NCI-H82 treated with DMSO at 0.1 percent for 48 hours (cell line): Measurements from ENCODE around the gene PRELID1.
"Not testable (repeated sequence)": the region's sequence is repeated elsewhere in the genome, so short reads cannot be mapped to it uniquely, and the experiment has no call there.

Experiments used
- DNase-seq: peaks from one replicate; lab custom pipeline; 2025; ENCODE audit not compliant: unreplicated experiment; lab: John Stamatoyannopoulos, UW

PRELID1 gene, protein sequence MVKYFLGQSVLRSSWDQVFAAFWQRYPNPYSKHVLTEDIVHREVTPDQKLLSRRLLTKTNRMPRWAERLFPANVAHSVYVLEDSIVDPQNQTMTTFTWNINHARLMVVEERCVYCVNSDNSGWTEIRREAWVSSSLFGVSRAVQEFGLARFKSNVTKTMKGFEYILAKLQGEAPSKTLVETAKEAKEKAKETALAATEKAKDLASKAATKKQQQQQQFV

DNA sequence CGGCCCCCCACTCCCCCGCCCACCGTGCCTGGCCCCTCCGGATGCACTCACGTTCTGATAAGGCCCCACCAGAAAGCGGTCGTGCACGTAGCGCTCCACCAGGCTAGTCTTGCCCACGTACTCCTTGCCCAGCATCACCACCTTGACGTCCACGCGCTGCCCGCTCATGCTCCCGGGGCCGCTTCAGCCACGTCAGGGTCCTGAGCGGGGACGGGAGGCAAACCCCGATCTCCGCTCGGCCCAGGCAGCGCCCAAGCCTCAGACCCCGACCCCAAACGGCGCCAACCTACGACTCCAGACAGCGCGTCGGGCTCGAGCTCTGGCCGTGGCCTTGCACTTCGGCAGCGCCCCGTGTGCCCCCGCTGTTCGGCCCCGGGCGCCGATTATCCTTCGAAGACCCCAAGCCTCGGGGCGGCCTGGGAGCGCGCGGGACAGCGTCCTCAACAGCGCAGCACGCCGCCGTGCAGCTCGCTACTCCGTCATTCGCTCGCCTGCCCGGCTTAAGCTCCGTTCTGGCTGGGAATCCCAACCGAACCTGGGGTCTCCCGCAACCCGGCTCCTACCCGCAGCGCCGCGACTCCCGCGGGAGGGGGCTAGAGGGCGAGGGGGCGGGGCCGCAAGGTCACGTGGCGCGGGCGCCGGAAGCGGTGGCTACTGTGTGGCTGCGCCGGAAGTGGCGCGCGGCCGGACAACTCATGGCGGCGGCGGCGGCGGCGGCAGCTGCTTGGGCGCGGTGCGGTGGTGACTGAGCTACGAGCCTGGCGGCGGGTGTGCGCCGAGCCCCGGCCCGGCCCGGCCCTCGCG, at the start of gene PRELID1, which contains the start of gene RAB24:
TSS of gene PRELID1 (plus strand) at position 679 of the 804 bp plus-strand sequence. CDS start 187 bp downstream, outside the sequence.
TSS of gene RAB24 (minus strand) at position 599 of the 804 bp plus-strand sequence. CDS start at position 168, 431 bp downstream.
- DNase-seq: peak; percentile 30

DNA sequence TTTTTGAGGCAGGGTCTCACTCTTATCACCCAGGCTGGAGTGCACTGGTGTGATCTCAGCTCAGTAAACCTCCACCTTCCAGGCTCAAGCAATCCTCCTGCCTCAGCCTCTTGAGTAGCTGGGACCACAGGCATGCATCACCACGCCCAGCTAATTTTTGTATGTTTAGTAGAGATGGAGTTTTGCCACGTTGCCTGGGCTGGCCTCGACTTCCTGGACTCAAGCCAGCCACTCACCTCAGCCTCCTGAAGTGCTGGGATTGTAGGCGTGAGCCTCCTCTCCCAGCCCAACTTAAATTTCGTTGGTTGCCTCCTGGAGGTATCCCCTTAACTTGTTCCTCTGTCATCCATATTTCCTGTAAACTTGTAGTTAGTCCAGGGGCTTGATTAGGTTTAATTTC, 47.3 kb upstream of the PRELID1 start:
- DNase-seq: no peak

DNA sequence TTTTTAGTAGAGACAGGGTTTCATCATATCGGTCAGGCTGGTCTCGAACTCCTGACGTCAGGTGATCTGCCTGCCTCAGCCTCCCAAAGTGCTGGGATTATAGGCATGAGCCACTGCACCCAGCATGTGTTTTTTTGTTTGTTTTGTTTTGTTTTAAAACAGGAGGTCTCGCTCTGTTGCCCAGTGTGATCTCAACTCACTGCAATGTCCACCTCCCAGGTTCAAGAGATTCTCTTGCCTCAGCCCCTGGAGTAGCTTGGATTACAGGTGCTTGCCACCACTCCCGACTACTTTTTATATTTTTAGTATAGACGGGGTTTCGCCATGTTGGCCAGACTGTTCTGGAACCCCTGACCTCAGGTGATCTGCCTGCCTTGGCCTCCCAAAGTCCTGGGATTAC, 44.9 kb upstream of the PRELID1 start:
- DNase-seq: not testable (repeated sequence)

DNA sequence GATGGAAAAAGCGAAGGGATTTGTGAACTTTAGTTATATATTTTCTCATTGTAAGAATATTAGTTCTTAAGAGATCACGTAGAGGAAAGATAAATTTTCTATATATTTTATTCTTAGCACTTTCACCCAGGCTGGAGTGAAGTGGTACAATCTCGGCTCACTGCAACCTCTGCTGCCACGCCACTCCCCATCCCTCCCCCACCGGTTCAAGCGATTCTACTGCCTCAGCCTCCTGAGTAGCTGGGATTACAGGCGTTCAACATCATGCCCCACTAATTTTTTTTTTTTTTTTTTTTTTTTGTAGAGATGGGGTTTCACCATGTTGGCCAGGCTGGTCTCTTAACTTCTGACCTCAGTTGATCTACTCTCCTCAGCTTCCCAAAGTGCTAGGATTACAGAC, 42.6 kb upstream of the PRELID1 start:
- no peak for DNase-seq

DNA sequence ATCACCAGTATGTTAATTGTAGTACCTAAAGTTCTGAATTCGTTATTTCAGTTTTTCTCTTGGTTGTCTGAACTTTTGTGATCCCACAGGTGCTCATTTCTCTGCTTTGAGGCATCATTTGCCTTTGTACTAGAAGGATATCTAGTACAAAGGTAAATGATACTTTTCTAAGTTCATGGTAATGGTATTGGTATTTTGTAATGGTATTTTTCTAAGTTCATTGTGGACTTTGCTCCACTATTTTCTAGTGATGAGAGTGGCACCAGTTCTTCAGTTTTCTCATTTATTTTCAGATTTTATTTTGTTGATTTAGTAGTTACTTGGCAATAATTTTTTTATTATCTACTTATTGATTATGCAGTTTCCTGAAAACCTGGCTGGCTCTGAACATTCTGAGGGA, 42.1 kb upstream of the PRELID1 start:
- DNase-seq: no peak

DNA sequence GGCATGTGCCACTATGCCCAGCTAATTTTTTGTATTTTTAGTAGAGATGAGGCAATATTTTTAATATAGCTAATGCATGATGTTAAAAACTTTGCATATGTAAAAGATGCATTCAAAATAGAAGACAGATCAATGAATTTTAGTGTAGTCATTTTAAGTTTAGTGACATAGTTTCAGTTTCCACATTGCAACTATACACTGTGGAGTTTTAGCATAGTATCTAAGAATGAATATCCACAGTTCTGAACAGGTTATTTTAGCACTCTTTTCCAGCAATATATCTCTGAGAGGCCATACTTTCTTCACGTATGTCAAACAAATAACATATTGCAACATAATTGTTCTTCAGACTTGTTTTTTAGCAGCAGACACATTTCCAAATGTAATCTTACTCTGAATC, 39.4 kb upstream of the PRELID1 start:
- DNase-seq: no peak

DNA sequence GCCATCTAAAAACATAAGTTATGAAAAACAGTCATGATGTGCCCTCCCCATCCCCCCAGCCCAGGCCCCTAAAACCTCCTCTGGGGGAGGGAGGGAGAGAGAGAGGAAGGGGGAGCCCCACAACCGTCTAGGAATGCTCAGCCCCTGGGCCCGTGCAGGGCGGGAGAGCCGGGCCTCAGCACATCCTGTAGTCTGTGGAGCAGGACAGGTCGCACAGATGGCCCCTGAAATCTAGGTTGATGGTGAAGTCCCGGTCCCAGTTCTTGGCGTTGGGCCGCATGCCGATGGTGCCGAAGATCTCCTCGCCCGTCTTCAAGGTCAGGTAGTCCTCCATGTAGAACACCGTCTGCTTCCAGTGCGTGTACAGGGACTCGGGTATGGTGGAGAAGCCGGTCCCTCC, 38.2 kb upstream of the PRELID1 start:
- DNase-seq: no peak

DNA sequence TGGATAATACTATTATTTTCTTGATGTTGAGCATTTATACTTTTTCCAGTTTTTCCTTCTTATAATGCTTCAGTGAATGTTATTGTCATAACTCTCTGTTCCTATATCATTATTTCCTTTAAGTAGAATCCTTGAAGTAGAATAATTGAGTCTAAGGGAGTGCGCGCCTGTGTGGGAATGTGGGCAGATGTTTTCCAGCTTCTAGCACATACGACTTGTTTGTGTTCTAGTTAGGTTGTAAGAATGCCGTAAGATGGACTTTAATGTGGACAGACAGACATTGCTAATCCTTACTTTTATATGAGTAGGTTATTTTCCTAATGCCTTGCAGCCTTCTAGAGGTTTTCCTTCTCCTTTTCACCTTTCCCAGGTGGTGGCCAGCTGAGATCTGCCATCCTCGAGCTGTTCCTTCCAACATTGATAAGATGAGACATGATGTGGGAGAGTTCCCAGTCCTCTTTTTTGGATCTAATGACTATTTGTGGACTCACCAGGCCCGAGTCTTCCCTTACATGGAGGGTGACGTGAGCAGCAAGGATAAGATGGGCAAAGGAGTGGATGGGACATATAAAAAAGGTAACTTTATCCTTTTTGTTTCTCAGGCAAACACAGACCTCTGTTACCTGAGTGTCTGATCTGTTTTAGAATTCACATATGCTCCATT, 34.2 kb upstream of the PRELID1 start:
- DNase-seq: no peak

DNA sequence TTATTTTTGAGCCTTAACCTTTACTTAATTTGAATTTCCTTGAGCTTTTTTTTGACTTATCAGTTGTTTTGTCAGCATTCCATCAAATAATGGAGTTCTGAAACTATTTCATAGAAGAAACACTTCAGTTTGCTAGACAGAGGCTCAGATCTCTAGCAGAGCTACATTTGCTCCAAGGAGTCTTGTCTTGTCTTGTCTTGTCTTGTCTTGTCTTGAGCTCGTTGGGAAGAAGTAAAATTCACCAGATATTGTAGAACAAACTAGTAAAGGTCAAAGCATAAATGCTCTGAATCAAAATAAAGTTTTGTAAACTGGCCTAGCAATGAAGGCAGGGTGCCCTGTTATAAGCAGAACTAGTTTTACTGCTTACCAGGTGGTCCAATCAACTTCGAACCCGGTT, 33.6 kb upstream of the PRELID1 start:
- no peak for DNase-seq

DNA sequence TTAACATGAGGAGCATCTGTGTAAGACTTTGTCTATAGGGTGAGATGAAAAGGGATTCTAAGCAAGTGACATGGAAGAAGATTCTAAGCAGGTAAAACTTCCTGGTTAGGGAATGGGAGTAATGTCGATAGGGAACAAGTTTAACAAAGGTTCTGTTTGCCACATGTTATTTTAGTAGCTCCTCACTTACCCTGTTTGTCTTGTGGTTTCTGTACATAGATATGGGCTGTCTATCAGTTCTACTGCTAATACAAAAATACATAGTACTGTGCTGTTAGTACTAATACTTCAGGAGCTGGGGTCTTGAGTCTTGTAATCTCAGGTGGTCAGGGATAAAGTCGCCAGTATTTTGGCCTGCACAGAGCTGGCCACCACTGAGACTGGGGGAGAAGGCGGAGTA, 32.9 kb upstream of the PRELID1 start:
- no peak for DNase-seq

DNA sequence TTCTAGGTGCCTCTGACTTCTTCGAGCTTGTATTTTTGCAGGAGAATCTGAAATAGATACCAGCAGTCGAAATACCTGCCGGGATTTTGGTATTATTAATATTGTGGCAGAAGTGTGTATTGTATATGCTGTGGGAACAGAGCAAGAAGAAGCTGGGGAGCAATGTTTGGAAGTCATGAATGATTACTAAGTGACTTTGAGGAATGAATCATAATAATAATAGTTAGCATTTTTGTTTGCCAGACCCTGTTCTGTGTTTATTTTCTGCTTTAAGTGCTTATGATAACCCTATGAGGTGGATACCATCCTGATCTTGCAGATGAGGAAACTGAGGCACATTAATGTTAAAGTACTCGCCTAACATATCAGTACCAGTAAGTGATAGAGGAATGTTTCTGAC, 32.5 kb upstream of the PRELID1 start:
- DNase-seq: no peak

DNA sequence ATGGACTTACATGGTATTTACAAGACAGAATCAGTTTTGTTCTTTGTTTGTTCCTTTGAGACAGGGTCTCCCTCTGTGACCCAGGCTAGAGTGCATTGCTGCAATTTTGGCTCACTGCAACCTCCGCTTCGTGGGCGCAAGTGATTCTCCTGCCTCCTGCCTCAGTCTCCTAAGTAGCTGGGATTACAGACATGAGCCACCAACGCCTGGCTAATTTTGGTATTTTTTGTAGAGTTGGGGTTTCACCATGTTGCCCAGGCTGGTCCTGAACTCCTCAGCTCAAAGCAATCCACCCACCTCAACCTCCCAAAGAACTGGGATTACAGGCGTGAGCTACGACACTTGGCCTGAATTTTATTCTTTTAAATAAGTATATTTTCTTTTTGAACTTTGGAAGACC, 27.7 kb upstream of the PRELID1 start:
- DNase-seq: no peak

DNA sequence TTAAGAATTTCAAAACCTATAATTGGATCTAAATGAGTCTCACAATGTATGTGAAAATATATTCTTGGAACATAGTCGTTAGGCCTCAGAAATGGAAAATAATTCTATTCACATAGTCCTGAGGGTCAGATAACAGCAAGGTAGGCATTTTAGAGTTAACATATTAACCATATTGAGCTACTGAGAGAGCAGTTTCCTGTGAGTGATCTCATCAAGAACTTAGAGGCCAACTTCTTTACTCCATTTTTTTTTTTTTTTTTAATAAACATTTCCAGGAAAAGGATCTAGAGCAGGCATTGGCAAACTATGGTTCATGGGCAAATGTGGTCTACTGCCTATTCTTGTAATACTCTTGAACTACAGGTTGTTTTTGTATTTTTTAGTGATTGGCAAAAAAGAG, 26.7 kb upstream of the PRELID1 start:
- no peak for DNase-seq

DNA sequence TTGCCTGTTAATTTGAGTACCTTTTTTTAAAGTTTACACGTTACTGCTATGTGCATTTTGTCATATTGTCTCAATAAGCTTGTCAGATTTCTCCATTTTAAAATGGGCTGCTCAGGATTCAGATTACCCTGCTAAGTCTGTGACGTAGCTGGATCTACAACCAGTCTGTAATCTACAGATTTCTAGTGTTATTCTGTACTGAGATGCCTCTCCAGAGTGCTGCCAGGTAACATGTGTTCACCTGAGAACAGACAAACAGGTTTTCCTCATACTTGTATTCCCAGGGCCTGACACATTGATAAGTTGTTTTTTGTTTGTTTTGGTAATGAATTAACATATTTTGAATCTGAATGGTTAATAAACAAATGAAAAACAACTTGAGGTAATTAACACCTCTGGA, 15.4 kb upstream of the PRELID1 start:
- DNase-seq: no peak

DNA sequence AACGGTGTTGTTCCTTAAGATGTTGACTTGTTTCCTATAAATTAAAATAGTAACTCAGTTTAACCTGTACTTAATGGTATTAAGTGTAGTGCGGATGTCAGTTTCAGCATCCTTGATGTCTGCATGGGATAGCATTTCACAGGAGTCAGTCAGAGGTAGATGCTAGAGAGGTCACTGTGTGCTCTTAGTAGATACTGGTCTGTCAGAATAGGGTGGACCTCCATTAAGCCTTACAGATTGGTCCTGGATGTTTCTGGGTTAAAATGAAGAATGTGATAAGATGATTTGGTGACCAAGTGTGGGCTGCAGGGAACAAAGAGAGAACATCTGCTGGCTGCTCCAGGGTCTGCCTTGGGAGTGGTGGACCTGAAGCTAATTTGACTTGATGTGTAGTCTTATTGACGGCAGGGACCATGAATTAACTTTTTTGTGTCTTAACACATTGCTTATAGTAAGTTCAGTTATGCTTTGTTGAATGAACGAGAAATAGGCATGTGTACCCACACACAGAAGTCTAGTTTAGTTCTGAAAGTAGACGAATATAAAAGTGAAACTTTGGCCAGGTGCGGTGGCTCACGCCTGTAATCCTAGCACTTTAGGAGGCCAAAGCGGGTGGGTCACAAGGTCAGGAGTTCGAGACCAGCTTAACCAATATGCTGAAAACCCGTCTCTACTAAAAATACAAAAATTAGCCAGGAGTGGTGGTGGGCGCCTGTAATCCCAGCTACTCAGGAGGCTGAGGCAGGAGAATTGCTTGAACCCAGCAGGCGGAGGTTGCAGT, 12.6 kb upstream of the PRELID1 start:
- no peak for DNase-seq

DNA sequence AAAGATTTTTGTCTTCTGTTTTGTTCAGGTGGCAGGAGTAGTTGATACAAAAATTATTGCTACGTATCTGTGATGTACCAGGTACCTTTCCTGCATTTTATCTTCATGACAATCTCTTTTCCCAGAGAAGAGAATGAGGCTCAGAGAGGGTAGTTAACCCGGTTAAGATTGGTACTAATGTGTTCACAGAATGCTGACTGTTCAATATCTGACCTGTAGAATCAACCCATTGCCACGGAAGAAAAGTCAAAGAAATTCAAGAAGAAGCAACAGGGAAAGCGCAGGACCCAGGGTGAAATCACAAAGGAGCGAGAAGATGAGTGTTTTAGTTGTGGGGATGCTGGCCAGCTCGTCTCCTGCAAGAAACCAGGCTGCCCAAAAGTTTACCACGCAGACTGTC, 11.9 kb upstream of the PRELID1 start:
- no peak for DNase-seq

DNA sequence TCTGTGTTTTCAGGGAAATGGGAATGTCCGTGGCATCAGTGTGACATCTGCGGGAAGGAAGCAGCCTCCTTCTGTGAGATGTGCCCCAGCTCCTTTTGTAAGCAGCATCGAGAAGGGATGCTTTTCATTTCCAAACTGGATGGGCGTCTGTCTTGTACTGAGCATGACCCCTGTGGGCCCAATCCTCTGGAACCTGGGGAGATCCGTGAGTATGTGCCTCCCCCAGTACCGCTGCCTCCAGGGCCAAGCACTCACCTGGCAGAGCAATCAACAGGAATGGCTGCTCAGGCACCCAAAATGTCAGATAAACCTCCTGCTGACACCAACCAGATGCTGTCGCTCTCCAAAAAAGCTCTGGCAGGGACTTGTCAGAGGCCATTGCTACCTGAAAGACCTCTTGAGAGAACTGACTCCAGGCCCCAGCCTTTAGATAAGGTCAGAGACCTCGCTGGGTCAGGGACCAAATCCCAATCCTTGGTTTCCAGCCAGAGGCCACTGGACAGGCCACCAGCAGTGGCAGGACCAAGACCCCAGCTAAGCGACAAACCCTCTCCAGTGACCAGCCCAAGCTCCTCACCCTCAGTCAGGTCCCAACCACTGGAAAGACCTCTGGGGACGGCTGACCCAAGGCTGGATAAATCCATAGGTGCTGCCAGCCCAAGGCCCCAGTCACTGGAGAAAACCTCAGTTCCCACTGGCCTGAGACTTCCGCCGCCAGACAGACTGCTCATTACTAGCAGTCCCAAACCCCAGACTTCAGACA, 9.6 kb upstream of the PRELID1 start:
- DNase-seq: no peak

DNA sequence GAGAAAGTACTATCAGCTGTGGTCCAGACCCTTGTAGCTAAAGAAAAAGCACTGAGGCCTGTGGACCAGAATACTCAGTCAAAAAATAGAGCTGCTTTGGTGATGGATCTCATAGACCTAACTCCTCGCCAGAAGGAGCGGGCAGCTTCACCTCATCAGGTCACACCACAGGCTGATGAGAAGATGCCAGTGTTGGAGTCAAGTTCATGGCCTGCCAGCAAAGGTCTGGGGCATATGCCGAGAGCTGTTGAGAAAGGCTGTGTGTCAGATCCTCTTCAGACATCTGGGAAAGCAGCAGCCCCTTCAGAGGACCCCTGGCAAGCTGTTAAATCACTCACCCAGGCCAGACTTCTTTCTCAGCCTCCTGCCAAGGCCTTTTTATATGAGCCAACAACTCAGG, 9.0 kb upstream of the PRELID1 start:
- no peak for DNase-seq

DNA sequence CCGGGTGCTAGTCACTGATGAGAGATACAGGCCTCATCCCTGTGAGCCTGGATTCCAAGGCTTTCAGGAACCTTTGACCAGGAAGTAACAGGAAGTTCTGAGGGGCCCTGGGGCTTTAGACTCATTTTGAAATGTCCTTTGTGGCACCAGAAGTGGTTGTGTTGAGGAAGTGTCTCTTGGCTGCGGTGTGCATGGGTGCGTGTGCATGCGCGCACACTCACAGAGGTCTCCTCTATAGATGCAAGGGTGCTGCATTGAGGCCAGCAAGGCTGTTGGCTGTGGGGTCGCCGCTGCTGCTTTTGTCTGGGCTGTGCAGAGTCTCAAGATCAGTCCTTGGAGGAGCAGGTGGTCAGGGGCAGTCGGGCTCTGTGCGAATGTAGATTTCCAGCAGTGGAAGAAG, 7.7 kb upstream of the PRELID1 start:
- DNase-seq: no peak

DNA sequence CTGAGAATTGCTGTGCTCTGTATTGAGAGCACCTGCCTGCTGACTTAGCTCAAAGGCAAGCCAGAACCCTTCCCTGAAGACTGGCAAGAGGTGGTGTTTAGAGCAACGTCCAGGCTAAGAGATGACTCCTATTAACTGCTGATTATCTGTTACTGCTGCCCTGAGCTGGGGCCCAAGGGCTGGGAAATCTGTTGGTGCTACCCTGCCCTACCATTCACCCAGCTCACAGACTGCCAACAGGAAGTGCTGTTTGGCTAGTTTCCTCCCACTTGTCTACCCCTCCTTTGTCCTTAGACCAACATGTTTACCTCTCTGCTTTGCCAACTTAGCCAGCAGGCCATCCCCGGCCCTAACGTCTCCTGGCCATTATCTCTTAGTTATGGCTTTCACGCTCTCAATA, 7.0 kb upstream of the PRELID1 start:
- no peak for DNase-seq

DNA sequence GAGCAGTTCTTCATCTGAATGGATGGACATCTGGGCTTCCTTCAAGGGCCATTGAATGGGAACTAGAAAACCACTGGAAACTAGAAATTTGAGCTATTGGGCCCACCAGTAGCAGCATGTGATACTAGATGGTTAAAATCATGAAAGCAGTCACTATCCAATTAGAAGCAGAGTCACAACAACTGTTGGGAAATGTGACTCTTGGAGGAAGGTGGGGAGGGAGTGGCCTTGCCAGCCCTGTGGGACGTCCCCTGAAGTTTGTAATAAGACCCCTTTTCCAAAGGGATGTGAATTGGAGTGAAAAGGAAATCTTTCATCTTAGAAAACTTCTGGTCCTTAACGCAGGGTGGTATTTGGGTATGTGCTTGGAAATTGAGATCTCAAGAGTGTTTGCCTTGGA, 5.7 kb upstream of the PRELID1 start:
- no peak for DNase-seq
